Nephron (organoid): ENCODE data around the gene SLC4A3.
A peak's percentile ranks its signal among the peaks of the same experiment; 100 is the strongest.

Source experiments
- H3K27ac Mint-ChIP-seq, 3 experiments: 2 replicates each; pipeline ENCODE4 v1.8.0; 2020; ENCODE audit warnings: mixed read lengths in 3 of 3, mild to moderate bottlenecking in 2 of 3, moderate library complexity in 1 of 3
- H3K27me3 Mint-ChIP-seq: 2 replicates; pipeline ENCODE4 v1.8.0; 2021; ENCODE audit warnings: low read depth, mild to moderate bottlenecking, moderate library complexity, mixed read lengths
- H3K36me3 Mint-ChIP-seq: 2 replicates; pipeline ENCODE4 v1.8.0; 2020; ENCODE audit warnings: low read depth, mixed read lengths
- H3K4me1 Mint-ChIP-seq: 2 replicates; pipeline ENCODE4 v1.8.0; 2020; ENCODE audit warnings: mixed read lengths
- H3K4me3 Mint-ChIP-seq, 3 experiments: 2 replicates each; pipeline ENCODE4 v1.8.0; 2020; ENCODE audit warnings: mild to moderate bottlenecking in 3 of 3, mixed read lengths in 3 of 3, moderate library complexity in 2 of 3
- H3K9me3 Mint-ChIP-seq: 2 replicates; pipeline ENCODE4 v1.8.0; 2020; ENCODE audit warnings: mixed read lengths
- CTCF ChIP-seq, 3 experiments: fragments of 200-600 bp; sonication (generic); IDR thresholded peaks; one replicate each; pipeline ENCODE4 v1.5.0; 2021; ENCODE audit warnings: antibody characterized with exemption in 3 of 3; ENCODE audit not compliant: unreplicated experiment in 3 of 3

SLC4A3 gene

GRCh38 chr2:219671279-219671678 is 43.8 kb downstream of the SLC4A3 start:
- Mint-ChIP-seq H3K36me3 (no peaks in the 10 kb centered on the region), H3K27ac (peak overlapping the region in 1 of 3 experiments; percentile 85), H3K27me3 (peaks cover 14% of the 10 kb centered on the region), H3K4me1 (peaks cover 24% of the 10 kb centered on the region), H3K9me3 (no peaks in the 10 kb centered on the region), H3K4me3 (no peak overlapping the region)
- no peak for TF ChIP-seq CTCF (IDR thresholded peaks at IDR 0.05; ENCODE audit: unreplicated experiment in 3 of 3)

DNA sequence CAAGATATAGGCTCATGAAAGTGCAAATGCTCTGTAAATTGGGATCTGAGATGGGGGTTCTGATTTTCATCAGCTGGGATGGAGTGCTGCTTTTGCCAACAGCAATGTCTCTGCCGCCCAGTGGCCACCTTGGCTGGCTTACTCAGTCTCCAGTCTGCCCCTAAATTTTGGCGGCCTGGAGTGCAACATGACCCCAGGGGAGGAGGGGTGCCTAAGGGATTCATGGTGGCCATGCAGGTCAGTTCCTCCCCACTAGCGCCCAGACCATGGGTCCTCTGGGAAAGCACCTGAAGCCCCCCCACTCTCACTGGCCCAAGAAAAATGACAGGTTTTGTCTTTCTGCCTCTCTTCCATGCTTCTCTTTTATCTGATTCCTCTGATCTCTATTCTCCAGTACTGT is 45.0 kb downstream of the SLC4A3 start:
- Mint-ChIP-seq H3K9me3 (no peaks in the 10 kb centered on the region), H3K4me1 (peaks cover 24% of the 10 kb centered on the region), H3K27ac (no peak overlapping the region), H3K4me3 (no peak overlapping the region), H3K27me3 (peaks cover 14% of the 10 kb centered on the region), H3K36me3 (no peaks in the 10 kb centered on the region)
- TF ChIP-seq CTCF (IDR thresholded peaks at IDR 0.05; ENCODE audit: unreplicated experiment in 3 of 3) = no peak

DNA sequence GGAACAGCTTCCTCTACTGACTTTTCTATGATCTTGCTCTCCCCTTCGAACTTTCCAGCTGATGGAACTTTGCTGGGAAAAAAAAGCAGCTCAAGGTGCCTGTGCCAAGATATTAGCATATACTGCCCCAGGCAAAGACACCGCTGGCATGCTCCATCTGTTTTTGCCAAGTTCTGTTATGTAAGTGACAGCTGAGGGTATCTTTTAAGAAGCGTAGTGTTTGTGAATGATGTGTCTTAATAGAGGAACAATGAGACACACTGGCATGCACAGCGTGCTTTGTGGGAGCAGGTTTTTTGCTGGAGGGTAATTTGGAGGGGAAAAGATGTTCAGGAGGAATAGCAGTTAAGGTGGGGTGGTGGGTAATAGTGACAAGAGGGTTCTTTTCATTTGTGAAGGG is 47.8 kb downstream of the SLC4A3 start:
- Mint-ChIP-seq H3K9me3 (no peaks in the 10 kb centered on the region), H3K27ac (no peak overlapping the region), H3K4me3 (no peak overlapping the region), H3K4me1 (peaks cover 21% of the 10 kb centered on the region), H3K36me3 (no peaks in the 10 kb centered on the region), H3K27me3 (peaks cover 20% of the 10 kb centered on the region)
- TF ChIP-seq CTCF (IDR thresholded peaks at IDR 0.05; ENCODE audit: unreplicated experiment in 3 of 3) = no peak

DNA sequence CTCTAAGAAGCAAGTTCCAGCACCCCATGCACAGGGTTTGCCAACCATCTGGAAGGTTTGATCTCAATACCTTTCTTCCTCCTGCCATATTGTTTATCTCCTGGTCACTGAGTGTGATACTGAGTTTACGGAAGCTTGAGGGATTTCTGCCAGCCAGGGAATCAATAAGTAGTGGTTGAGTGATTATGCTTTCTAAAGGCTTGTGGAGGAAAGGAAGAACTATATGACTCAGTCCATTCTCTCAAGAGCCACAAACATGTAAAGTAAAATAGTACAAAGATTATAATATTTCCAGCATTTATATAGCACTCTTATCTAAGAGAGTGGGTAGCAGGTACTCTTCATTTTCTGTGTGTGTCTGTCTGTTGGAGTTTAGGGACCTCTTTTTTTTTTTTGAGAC is 49.2 kb downstream of the SLC4A3 start:
- Mint-ChIP-seq H3K4me3 (no peak overlapping the region), H3K27me3 (peaks cover 20% of the 10 kb centered on the region), H3K36me3 (no peaks in the 10 kb centered on the region), H3K27ac (no peak overlapping the region), H3K4me1 (peaks cover 9% of the 10 kb centered on the region), H3K9me3 (no peaks in the 10 kb centered on the region)
- no peak for TF ChIP-seq CTCF (IDR thresholded peaks at IDR 0.05; ENCODE audit: unreplicated experiment in 3 of 3)

GRCh38 chr2:219679041-219679440 is 51.6 kb downstream of the SLC4A3 start:
- Mint-ChIP-seq H3K27me3 (peaks cover 13% of the 10 kb centered on the region), H3K27ac (no peak overlapping the region), H3K4me3 (no peak overlapping the region), H3K4me1 (peaks cover 12% of the 10 kb centered on the region), H3K36me3 (no peaks in the 10 kb centered on the region), H3K9me3 (peaks cover 10% of the 10 kb centered on the region)
- TF ChIP-seq CTCF (IDR thresholded peaks at IDR 0.05; ENCODE audit: unreplicated experiment in 3 of 3) = no peak

GRCh38 chr2:219679571-219679970 is 52.1 kb downstream of the SLC4A3 start:
- no peak for TF ChIP-seq CTCF (IDR thresholded peaks at IDR 0.05; ENCODE audit: unreplicated experiment in 3 of 3)
- no peak overlapping the region for H3K27ac Mint-ChIP-seq
- H3K4me3 Mint-ChIP-seq = no peak overlapping the region
- peaks cover 14% of the 10 kb centered on the region for H3K9me3 Mint-ChIP-seq
- H3K4me1 Mint-ChIP-seq = peaks cover 13% of the 10 kb centered on the region
- no peaks in the 10 kb centered on the region for H3K36me3 Mint-ChIP-seq
- H3K27me3 Mint-ChIP-seq = peaks cover 18% of the 10 kb centered on the region
